Ascending aorta (tissue), 2 donors: Measurements from ENCODE around the gene KLF7. TPM values are rescaled to one million over a fixed set of nuclear protein-coding genes. Genes with fewer than 3 reads are reported as not detected.

ENCODE experiments used
- DNase-seq, 2 donors: peaks; one replicate each; pipeline ENCODE4 v3.0.0-alpha.2; 2019; ENCODE audit warnings: low spot score in 2 of 2
- H3K27ac ChIP-seq, 2 donors: fragments of 200-600 bp; sonication (generic); one replicate each; pipeline ENCODE4 v1.5.1; 2016 to 2017; ENCODE audit warnings: mild to moderate bottlenecking in 1 of 2
- H3K27me3 ChIP-seq: fragments of 200-600 bp; sonication (generic); one replicate; pipeline ENCODE4 v1.5.1; 2017
- H3K36me3 ChIP-seq, 2 donors: fragments of 200-600 bp; sonication (generic); one replicate each; pipeline ENCODE4 v1.5.1; 2016
- H3K4me1 ChIP-seq, 2 donors: fragments of 200-600 bp; sonication (generic); one replicate each; pipeline ENCODE4 v1.5.1; 2016 to 2017; ENCODE audit warnings: mild to moderate bottlenecking in 1 of 2
- H3K4me3 ChIP-seq, 2 donors: fragments of 200-600 bp; sonication (generic); one replicate each; pipeline ENCODE4 v1.5.1; 2016 to 2017; ENCODE audit warnings: mild to moderate bottlenecking in 1 of 2
- H3K9me3 ChIP-seq, 2 donors: fragments of 200-600 bp; sonication (generic); one replicate each; pipeline ENCODE4 v1.5.1; 2016
- intact Hi-C: fragments of 100-400 bp; cut with DNase I; formaldehyde crosslinking; loops from one replicate; pipeline ENCODE4 v1.15.1; 2023
- total RNA-seq: library from RNA; depleted of rRNA; stranded (reverse); fragments of >200 nt; gene quantifications from one replicate; pipeline ENCODE4 v1.1.0, GENCODE V29; 2016
- TF ChIP-seq, protein P1 (sequence below), 3 experiments: fragments of 200-600 bp in 2 of 3; fragments of 450-650 bp in 1 of 3; sonication (generic) in 2 of 3; IDR thresholded peaks; one replicate each; pipeline ENCODE4 v1.5.1; 2016 to 2019; ENCODE audit warnings: antibody characterized with exemption in 3 of 3, mild to moderate bottlenecking in 1 of 3, moderate library complexity in 1 of 3

The KLF7 gene
- total RNA-seq, 1 donor from 2014 or later: 17.0 TPM

- intact Hi-C loops: no loop called here
- no peak for DNase-seq
- peaks cover 4 to 37% of the 10 kb centered on the region in 2 donors for H3K4me1 ChIP-seq
- H3K27ac ChIP-seq: no peak overlapping the region
- peaks cover 17 to 38% of the 10 kb centered on the region in 2 donors for H3K36me3 ChIP-seq
- no peak overlapping the region for H3K4me3 ChIP-seq
- H3K9me3 ChIP-seq: peaks cover 0 to 2% of the 10 kb centered on the region in 2 donors
- TF ChIP-seq, protein P1, sequence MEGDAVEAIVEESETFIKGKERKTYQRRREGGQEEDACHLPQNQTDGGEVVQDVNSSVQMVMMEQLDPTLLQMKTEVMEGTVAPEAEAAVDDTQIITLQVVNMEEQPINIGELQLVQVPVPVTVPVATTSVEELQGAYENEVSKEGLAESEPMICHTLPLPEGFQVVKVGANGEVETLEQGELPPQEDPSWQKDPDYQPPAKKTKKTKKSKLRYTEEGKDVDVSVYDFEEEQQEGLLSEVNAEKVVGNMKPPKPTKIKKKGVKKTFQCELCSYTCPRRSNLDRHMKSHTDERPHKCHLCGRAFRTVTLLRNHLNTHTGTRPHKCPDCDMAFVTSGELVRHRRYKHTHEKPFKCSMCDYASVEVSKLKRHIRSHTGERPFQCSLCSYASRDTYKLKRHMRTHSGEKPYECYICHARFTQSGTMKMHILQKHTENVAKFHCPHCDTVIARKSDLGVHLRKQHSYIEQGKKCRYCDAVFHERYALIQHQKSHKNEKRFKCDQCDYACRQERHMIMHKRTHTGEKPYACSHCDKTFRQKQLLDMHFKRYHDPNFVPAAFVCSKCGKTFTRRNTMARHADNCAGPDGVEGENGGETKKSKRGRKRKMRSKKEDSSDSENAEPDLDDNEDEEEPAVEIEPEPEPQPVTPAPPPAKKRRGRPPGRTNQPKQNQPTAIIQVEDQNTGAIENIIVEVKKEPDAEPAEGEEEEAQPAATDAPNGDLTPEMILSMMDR (IDR thresholded peaks at IDR 0.05): no peak
- H3K27me3 ChIP-seq: no peaks in the 10 kb centered on the region
These were observed 78.5 kb downstream of the KLF7 start for GRCh38 chr2:207087046-207087902.

DNA sequence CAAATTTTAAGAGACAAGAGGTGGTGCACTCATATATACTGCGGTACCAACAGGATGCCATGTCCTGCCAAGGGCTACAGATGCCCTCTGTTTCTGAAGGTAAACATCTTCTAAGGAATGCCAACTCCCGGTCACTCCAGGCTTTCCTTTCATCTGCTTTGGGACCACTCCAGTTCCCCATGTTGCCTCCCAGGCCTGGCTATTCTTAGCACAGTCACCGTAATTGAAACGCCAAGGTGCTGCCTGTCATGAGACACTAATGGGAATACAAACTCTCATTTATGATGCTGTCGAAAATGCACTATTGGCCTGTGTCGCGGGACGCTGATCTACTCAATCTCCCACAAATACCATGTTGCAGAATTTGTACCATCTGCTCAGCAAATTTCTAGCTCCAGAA is 79.6 kb downstream of the KLF7 start:
- Histone ChIP-seq H3K4me1 (peaks cover 4 to 31% of the 10 kb centered on the region in 2 donors), H3K9me3 (no peaks in the 10 kb centered on the region), H3K4me3 (no peak overlapping the region), H3K27ac (no peak overlapping the region), H3K36me3 (peaks cover 17 to 50% of the 10 kb centered on the region in 2 donors), H3K27me3 (no peaks in the 10 kb centered on the region)
- intact Hi-C loops: no loop called here
- TF ChIP-seq, protein P1 (IDR thresholded peaks at IDR 0.05): no peak
- no peak for DNase-seq

DNA sequence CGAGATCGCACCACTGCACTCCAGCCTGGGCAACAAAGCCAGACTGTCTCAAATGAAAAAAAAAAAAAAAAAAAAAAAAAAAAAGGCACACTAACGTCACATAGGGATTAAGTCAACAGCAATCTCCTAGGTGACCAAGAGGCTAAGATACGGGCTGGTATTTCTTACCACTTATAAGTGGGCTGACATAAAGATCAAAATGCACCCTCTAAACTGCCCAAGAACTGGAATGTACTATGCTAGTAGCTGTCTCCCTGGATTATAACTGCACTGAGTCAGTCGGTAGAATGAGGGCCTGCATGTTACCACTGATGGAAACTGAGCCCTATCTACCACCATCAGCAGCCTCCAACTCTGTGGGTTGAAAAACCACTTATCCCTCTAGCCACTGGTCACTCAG is 80.6 kb downstream of the KLF7 start:
- peaks cover 0 to 23% of the 10 kb centered on the region in 2 donors for H3K4me1 ChIP-seq
- no peaks in the 10 kb centered on the region for H3K27me3 ChIP-seq
- H3K27ac ChIP-seq: no peak overlapping the region
- H3K4me3 ChIP-seq: no peak overlapping the region
- no peaks in the 10 kb centered on the region for H3K9me3 ChIP-seq
- no peak for DNase-seq
- intact Hi-C loops: no loop called here
- TF ChIP-seq, protein P1 (IDR thresholded peaks at IDR 0.05): no peak
- H3K36me3 ChIP-seq: peaks cover 23 to 60% of the 10 kb centered on the region in 2 donors

- TF ChIP-seq, protein P1 (IDR thresholded peaks at IDR 0.05): no peak
- H3K4me1 ChIP-seq: peaks cover 0 to 8% of the 10 kb centered on the region in 2 donors
- no peaks in the 10 kb centered on the region for H3K27me3 ChIP-seq
- H3K4me3 ChIP-seq: no peak overlapping the region
- peak overlapping the region; percentile 20 to 42 for H3K27ac ChIP-seq
- no peak for DNase-seq
- peaks cover 34 to 76% of the 10 kb centered on the region in 2 donors for H3K36me3 ChIP-seq
- intact Hi-C loops: no loop called here
- H3K9me3 ChIP-seq: no peaks in the 10 kb centered on the region
These were observed 82.2 kb downstream of the KLF7 start for GRCh38 chr2:207083361-207084110.

DNA sequence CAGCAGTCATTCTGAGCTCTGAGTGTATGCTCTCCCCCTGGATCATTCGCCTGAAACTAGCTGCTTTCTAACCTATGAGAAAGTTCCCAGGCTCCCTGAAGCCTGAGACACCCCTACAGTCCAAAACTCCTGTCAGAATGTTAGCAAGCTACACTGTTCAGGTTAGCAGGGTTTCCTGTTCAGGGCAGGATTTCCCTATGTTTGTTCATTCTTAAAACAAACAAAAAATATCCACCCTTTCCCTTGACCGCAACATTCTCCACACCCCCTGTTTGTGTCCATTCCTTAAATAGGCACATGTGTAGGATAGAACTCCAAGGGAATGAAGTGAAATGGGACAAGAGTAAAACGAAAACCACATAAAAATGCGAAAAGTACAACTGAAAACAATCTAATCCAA is 83.1 kb downstream of the KLF7 start:
- H3K9me3 ChIP-seq: no peaks in the 10 kb centered on the region
- TF ChIP-seq, protein P1 (IDR thresholded peaks at IDR 0.05): no peak
- peak overlapping the region in 1 of 2 donors; percentile 15 for H3K27ac ChIP-seq
- intact Hi-C loops: no loop called here
- peaks cover 32 to 71% of the 10 kb centered on the region in 2 donors for H3K36me3 ChIP-seq
- no peak for DNase-seq
- H3K4me3 ChIP-seq: no peak overlapping the region
- H3K4me1 ChIP-seq: peaks cover 0 to 6% of the 10 kb centered on the region in 2 donors
- H3K27me3 ChIP-seq: no peaks in the 10 kb centered on the region
